Inflammatory macrophage treated with lipopolysaccharide for 4 hours (primary cell): Measurements from ENCODE around the gene GOSR2.

Source experiments
- DNase-seq: peaks from one replicate; pipeline ENCODE4 v3.0.0-alpha.2; 2020

Gene GOSR2

GRCh38 chr17:46922804-46923635 is at the start of gene GOSR2:
GOSR2 (plus strand) TSS chr17:46923160; CDS start chr17:46923193, 33 bp downstream.
- DNase-seq = peak; percentile 89

- DNase-seq = no peak
Observed at GRCh38 chr17:46873941-46874645, 48.9 kb upstream of the GOSR2 start.

- no peak for DNase-seq
Observed at GRCh38 chr17:46874906-46875305, 48.1 kb upstream of the GOSR2 start.

- no peak for DNase-seq
Observed at GRCh38 chr17:46875849-46876352, 47.1 kb upstream of the GOSR2 start.

GRCh38 chr17:46876353-46876887 is 46.5 kb upstream of the GOSR2 start:
- no peak for DNase-seq

- DNase-seq = no peak
Observed at GRCh38 chr17:46876926-46877325, 46.0 kb upstream of the GOSR2 start.

- peak; percentile 32 for DNase-seq
Observed at GRCh38 chr17:46877466-46877865, 45.5 kb upstream of the GOSR2 start.

GRCh38 chr17:46878055-46878454 is 44.9 kb upstream of the GOSR2 start:
- DNase-seq = peak; percentile 64

- no peak for DNase-seq
Observed at GRCh38 chr17:46879101-46879500, 43.9 kb upstream of the GOSR2 start.

GRCh38 chr17:46881015-46881414 is 41.9 kb upstream of the GOSR2 start:
- DNase-seq = no peak

- DNase-seq = no peak
Observed at GRCh38 chr17:46882666-46883065, 40.3 kb upstream of the GOSR2 start.

GRCh38 chr17:46883871-46884520 is 39.0 kb upstream of the GOSR2 start:
- no peak for DNase-seq

- no peak for DNase-seq
Observed at GRCh38 chr17:46884552-46884951, 38.4 kb upstream of the GOSR2 start.

- no peak for DNase-seq
Observed at GRCh38 chr17:46885415-46886309, 37.3 kb upstream of the GOSR2 start.

- no peak for DNase-seq
Observed at GRCh38 chr17:46886310-46886663, 36.7 kb upstream of the GOSR2 start.

GRCh38 chr17:46887717-46888116 is 35.2 kb upstream of the GOSR2 start:
- no peak for DNase-seq

- DNase-seq = no peak
Observed at GRCh38 chr17:46888727-46889126, 34.2 kb upstream of the GOSR2 start.

GRCh38 chr17:46889519-46889918 is 33.4 kb upstream of the GOSR2 start:
- no peak for DNase-seq

GRCh38 chr17:46889992-46890564 is 32.9 kb upstream of the GOSR2 start:
- DNase-seq = no peak

- no peak for DNase-seq
Observed at GRCh38 chr17:46890638-46891037, 32.3 kb upstream of the GOSR2 start.

GRCh38 chr17:46892192-46892703 is 30.7 kb upstream of the GOSR2 start:
- DNase-seq = no peak

- DNase-seq = no peak
Observed at GRCh38 chr17:46894024-46894423, 28.9 kb upstream of the GOSR2 start.
